NCI-H226 (cell line): ENCODE data around the gene GIMAP8.
"Not testable (repeated sequence)": the region's sequence is repeated elsewhere in the genome, so short reads cannot be mapped to it uniquely, and the experiment has no call there.

Experiments
- DNase-seq: peaks from one replicate; pipeline ENCODE4 v3.0.0-alpha.2; 2015

The GIMAP8 gene

DNA sequence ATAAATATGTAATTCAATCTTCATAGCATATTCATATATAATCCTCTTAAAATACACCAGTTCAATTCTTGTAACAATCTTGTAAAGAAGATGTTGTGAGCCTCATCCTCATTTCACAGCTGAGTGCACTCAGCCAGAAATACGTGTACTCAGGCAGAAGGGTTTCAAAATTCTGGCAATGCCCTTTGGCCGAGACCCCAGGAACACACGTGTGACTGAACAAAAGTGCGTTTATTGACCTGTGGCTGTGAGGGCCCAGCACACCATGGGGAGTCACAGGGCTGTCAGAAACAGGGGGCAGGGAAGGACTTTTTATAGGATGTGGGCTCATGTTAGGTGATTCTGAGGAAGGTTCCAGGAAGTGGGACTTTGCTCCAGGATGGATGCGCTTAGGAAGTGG, 21.5 kb downstream of the GIMAP8 start:
- DNase-seq = no peak

DNA sequence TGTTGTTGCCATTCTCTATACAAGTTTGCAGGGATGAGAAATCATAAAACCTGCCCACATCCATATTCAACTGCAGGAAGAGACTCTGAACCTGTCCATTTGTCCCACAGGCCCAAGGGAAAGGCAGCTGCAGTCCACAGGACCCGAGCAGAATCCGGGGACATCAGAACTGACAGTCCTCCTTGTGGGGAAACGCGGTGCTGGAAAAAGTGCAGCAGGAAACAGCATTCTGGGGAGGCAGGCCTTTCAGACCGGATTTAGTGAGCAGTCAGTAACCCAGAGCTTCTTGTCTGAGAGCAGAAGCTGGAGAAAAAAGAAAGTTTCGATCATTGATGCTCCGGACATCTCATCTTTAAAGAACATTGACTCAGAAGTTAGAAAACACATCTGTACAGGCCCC, 23.5 kb downstream of the GIMAP8 start:
- no peak for DNase-seq

DNA sequence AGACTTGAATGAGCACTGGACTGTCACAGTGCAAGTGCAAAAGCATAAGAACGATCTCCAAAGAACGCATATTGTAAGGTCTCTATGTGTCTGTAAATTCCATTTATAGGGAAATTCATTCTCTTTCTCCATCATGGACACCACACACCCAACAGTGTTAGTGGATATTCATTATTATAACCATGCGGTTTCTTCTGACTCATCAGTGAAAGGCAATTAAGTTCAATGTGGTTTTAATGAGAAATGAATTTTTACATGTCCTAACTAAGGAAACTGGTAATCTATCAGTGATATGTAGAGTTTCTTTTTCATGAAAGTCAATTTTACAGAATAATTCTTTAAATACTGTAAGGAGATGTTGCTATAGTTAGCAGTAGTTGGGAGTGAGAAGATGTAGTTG, 25.9 kb downstream of the GIMAP8 start:
- no peak for DNase-seq

DNA sequence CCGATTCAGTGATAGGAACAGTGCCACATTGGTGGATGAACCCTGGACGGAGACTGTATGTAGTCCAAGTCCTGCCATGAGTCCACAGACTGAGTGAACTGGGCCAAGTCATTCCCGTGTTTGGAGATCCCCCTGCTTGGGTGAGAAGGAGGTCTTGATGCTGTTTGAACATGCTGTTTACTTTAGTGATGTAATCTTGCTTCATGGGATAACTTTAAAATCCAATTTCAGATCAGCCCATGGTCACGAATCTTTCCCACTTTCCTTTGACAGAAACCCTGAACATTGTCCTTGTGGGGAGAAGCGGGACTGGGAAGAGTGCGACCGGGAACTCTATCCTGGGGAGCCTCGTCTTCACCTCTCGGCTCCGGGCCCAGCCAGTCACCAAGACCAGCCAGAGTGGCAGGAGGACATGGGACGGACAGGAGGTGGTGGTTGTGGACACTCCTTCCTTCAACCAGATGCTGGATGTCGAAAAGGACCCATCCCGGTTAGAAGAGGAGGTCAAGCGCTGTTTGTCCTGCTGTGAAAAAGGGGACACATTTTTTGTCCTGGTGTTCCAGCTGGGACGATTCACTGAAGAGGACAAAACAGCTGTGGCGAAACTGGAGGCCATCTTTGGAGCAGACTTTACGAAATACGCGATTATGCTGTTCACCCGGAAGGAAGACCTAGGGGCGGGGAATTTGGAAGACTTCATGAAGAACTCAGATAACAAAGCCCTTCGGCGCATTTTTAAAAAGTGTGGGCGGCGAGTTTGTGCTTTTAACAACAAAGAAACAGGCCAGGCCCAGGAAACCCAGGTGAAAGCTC, 26.6 kb downstream of the GIMAP8 start:
- DNase-seq = no peak

DNA sequence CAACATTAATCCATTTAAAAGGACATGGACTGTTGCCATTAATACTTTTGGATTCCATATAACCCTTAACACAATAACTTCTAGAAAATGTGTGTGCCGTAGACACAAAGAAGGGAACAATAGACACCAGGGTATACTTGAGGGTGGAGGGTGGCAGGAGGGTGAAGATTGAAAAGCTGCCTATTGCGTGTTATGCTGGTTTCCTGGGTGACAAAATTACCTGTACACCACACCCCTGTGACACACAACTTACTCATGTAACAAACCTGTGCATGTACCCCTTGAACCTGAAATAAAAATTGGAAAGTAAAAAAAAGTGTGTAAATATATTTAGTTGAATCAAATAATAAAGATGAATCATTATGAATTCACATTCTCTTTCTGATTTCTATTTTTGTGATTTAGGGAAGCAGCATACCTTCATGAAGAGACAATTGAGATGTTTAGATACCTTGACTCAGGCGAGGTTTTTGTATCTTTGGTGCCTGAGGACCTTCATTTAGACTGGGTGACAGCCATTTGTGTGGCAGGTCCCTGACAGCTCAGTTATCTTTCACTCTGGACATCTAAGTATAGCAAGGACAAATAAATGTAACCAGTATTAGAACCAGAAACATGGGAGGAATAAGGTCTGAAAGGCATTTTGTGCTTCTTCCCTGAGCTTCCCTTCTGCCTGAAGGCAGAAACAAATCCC, 28.7 kb downstream of the GIMAP8 start:
- no peak for DNase-seq

- no peak for DNase-seq
These were observed 30.9 kb downstream of the GIMAP8 start for GRCh38 chr7:150481186-150481920.

- DNase-seq = no peak
These were observed 31.5 kb downstream of the GIMAP8 start for GRCh38 chr7:150481922-150482321.

DNA sequence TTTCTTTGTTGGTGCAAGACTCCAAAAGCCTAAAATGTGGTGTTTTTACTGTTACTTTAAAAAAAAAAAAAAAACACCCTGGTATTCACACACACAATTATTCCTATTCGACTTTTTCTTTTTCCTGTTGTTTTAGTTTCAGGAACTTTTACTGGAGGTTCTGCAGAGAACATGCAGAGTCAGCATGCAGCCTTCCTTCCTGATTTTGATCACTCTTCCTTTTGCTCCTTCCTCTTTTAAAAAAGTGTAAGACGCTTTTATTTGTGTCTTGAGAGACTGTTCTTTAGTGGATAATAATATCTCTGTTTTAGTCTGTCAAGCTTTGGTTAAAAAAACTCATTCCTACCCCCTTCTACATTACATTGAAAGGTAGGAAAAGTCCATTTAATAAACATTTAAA, 33.1 kb downstream of the GIMAP8 start:
- not testable (repeated sequence) for DNase-seq

DNA sequence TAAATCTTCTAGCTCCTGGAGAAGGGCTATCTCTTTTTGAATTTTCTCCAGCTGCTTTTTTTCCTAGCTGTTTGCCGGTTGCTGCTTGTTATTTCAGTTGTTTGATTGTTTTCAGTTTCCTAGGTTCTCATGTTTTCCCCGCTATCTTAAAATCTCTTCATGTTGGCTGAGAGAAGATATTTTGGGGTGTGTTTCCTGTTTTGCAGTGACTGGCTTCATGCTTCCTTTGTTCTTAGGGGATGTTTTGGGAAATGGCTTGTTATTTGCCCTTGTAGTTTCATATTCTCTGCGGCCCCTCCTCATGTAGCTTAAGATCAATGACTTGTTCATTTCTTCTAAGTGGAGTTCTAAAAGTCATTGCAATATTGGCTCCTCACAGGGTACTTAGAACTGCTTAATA, 33.6 kb downstream of the GIMAP8 start:
- DNase-seq = not testable (repeated sequence)

DNA sequence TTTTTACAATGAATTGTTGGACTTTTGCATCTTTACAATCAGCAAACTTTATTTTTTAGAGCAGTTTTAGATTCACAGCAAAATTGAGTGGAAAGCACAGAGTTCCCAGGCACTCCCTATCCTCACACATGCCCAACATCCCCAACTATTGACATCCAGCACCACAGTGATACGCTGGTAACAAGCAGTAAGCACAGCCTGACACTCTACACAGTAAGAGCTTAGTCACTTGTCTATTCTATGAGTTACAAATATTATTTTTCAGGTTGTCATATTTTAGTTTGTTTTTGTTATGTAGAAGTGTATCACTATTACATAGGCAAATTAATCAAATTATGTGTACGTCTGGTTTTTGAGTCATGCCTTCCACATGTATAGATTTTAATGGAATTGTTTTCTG, 37.2 kb downstream of the GIMAP8 start:
- DNase-seq = no peak

DNA sequence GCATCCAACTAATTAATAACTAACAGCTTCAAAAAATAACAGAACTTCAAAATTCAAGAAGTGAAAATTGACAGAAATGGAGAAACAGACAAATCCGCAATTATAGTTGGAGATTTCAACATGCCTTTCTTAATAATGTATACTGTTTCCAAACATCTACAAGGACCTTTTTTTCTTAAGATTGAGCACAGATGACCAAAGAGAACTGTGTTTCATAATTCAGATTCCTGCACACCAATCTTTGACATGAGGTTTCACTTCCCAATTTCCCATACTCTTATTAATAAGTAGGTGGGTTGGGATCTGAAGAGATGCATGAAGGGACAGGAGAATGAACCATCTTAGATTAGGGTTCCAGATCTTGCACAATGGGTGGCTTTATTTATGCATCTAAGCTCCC, 39.4 kb downstream of the GIMAP8 start:
- no peak for DNase-seq

- DNase-seq = not testable (repeated sequence)
These were observed 43.0 kb downstream of the GIMAP8 start for GRCh38 chr7:150493442-150493841.

- no peak for DNase-seq
These were observed 52.1 kb downstream of the GIMAP8 start for GRCh38 chr7:150502519-150502918.

DNA sequence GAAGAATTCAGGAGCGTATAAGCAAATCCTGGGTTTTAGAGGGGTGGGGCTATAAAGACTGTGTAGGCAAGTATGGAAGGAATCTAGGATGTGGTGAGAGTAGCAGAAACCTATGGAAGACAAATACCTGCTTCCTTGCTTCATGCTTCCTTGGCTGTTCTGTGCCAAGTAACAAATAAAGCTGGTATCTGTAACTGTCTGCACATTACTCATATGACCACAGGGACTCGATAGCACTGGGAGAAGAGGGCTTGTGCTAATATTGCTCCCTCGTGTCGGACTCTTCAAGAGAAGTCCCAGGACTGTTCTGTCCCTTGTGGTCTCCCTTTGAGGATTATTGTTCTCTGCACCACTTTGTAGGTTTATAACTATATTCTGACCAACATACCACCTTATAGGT, 52.7 kb downstream of the GIMAP8 start:
- DNase-seq = no peak

- DNase-seq = no peak
These were observed 53.2 kb downstream of the GIMAP8 start for GRCh38 chr7:150503581-150503980.

- no peak for DNase-seq
These were observed 57.6 kb downstream of the GIMAP8 start for GRCh38 chr7:150507947-150508602.

GRCh38 chr7:150511048-150511447, 60.6 kb downstream of the GIMAP8 start:
- DNase-seq = no peak

DNA sequence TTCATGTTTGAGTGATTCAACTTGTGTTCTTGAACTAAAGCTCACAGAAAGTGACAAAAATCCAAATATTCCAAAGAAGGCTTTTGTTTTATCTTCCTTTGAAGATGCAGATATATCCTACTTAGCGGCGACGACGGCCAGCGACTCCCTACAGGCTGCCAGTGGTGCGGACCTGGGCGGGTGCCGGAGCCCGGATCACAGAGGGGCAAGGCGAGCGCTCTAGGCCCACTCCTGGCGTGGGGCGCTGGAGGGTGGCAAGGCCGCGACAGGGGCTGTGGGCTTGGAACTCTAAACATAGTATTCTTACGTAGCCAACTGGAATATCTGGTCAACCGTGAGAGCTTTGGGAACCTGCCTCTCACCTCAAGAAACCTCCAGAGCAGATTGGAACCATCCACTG, 63.3 kb downstream of the GIMAP8 start:
- no peak for DNase-seq

DNA sequence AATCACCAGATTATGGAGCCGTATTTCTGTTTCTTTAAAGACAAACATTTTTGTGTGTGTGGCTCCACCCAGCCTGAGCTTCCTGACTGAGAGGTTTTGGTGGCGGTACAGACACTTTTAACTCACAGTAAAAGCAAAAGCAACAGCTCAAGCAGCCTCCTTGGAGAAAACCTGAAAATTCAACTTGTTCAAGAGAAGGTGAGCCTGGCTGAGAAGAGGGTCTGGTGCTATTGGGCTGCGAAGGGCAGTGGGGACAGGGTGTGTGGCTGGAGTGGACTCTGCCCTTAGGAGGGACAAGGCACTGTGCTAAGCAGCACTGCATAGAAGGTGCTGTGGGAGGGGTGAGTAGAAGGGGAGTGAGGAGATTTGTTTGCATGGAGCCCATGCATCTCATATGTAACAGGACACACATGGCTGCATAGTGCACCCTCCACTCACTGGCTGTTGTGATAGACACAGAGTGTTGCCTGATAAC, 64.4 kb downstream of the GIMAP8 start, which contains the start of gene GIMAP7:
TSS of gene GIMAP7 (plus strand) at position 125 of the 475 bp plus-strand sequence. CDS start 5,103 bp downstream, outside the sequence.
- DNase-seq = no peak

DNA sequence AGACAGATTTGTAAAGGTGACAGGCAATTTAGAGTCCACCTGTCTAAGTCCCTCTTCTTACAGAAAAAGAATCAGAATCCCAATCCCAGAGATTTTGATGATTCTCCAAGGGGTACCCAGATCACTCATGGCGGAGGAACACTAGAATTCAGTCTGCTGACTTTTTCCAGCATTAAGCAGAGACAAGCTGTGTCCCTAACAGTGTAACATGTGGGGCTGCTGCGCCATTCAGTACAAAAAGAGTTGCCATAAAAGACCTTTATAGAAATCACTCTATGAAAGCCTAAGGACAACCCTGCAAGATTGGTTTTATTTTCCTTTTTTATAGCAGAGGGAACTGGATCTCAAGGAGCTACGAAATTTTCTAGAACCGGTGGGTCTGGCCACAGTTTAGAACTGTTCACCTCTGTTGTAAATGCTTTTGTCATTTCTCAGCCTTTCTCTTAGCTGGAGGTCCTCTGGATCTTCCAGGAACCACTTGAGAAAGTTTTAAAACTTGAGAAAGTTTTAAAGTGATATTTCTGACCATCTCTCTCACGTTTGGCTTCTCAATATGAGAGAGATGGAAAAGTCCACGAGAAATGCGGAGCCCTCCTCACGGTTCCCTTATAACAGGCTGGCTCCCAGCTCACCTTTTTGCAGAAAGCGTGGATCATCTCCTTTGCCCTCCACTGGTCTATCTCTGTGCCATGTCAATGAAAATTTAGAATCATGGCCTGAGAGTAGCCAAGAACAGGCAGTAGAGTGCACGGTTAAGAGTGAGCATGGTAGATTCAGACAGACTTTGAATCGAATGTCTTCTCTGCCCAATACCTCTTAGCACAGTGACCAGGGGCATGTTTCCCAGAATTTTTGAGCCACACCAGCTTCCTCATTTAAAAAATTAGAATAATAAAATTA, 65.1 kb downstream of the GIMAP8 start:
- DNase-seq = no peak

- DNase-seq = no peak
These were observed 66.7 kb downstream of the GIMAP8 start for GRCh38 chr7:150516956-150517745.
